ENCODE data around the gene MATN1. TPM values are rescaled to one million over a fixed set of nuclear protein-coding genes. Genes with fewer than 3 reads are reported as not detected.

Gene MATN1
- total RNA-seq, 1 experiment from 2014 or later, result 0.47 TPM

- DNase-seq (ENCODE audit: unreplicated experiment), result peak; percentile 20
- H3K4me3 Mint-ChIP-seq (ENCODE audit: unreplicated experiment), result no peak overlapping the region
- no peak for TF ChIP-seq CTCF (IDR thresholded peaks at IDR 0.05; ENCODE audit: unreplicated experiment)
- no peaks in the 10 kb centered on the region for H3K27me3 Mint-ChIP-seq (ENCODE audit: insufficient read depth, unreplicated experiment)
- intact Hi-C loops (cut with micrococcal nuclease), result no loop called here
- POLR2A ChIA-PET, result interaction anchor here (0.6 to 1.8 kb wide), 5 partner anchors 8 to 1600 kb away, joined by 3 to 7 read pairs (median 3); no protein-coding TSS in a partner anchor
- no peaks in the 10 kb centered on the region for H3K9me3 Mint-ChIP-seq (ENCODE audit: unreplicated experiment)
- no TSS peak for BruUV-seq (replicated peaks)
- H3K36me3 Mint-ChIP-seq (ENCODE audit: insufficient read depth, unreplicated experiment), result no peaks in the 10 kb centered on the region
- peak overlapping the region; percentile 97 for H3K27ac Mint-ChIP-seq (ENCODE audit: low read depth, unreplicated experiment)
- CTCF ChIA-PET, result interaction anchor here (0.7 to 1.6 kb wide), 6 partner anchors 9 to 37 kb away, joined by 3 to 11 read pairs (median 3); partner anchors contain the start of gene LAPTM5
- H3K4me1 Mint-ChIP-seq (ENCODE audit: insufficient read depth, unreplicated experiment), result peaks cover 32% of the 10 kb centered on the region
Observed at GRCh38 chr1:30748699-30749401, 25.5 kb upstream of the MATN1 start.

- BruUV-seq (replicated peaks), result no TSS peak
- Mint-ChIP-seq H3K27me3 (ENCODE audit: insufficient read depth, unreplicated experiment) (no peaks in the 10 kb centered on the region), H3K9me3 (ENCODE audit: unreplicated experiment) (no peaks in the 10 kb centered on the region), H3K36me3 (ENCODE audit: insufficient read depth, unreplicated experiment) (no peaks in the 10 kb centered on the region), H3K27ac (ENCODE audit: low read depth, unreplicated experiment) (peak overlapping the region; percentile 97), H3K4me1 (ENCODE audit: insufficient read depth, unreplicated experiment) (peaks cover 38% of the 10 kb centered on the region), H3K4me3 (ENCODE audit: unreplicated experiment) (no peak overlapping the region)
- ChIA-PET POLR2A (interaction anchor here (0.6 to 1.8 kb wide), 5 partner anchors 9 to 1600 kb away, joined by 3 to 7 read pairs (median 3); no protein-coding TSS in a partner anchor), CTCF (interaction anchor here (0.7 to 1.6 kb wide), 4 partner anchors 9 to 38 kb away, joined by 3 to 11 read pairs (median 3); partner anchors contain the start of gene LAPTM5)
- peak; percentile 92 for DNase-seq (ENCODE audit: unreplicated experiment)
- no peak for TF ChIP-seq CTCF (IDR thresholded peaks at IDR 0.05; ENCODE audit: unreplicated experiment)
- intact Hi-C loops (cut with micrococcal nuclease), result no loop called here
Observed at GRCh38 chr1:30748098-30748698, 24.8 kb upstream of the MATN1 start.

- no peaks in the 10 kb centered on the region for H3K9me3 Mint-ChIP-seq (ENCODE audit: unreplicated experiment)
- H3K27ac Mint-ChIP-seq (ENCODE audit: low read depth, unreplicated experiment), result peak overlapping the region; percentile 97
- ChIA-PET POLR2A (interaction anchor here (0.7 to 1.4 kb wide), 3 partner anchors 10 to 172 kb away, joined by 3 read pairs; no protein-coding TSS in a partner anchor), CTCF (interaction anchor here (0.7 to 2.9 kb wide), 5 partner anchors 10 to 114 kb away, joined by 3 to 13 read pairs (median 8); partner anchors contain the start of gene LAPTM5)
- TSS peak; percentile 64 for BruUV-seq (replicated peaks)
- intact Hi-C loops (cut with micrococcal nuclease), result no loop called here
- no peak for TF ChIP-seq CTCF (IDR thresholded peaks at IDR 0.05; ENCODE audit: unreplicated experiment)
- H3K4me1 Mint-ChIP-seq (ENCODE audit: insufficient read depth, unreplicated experiment), result peaks cover 38% of the 10 kb centered on the region
- H3K4me3 Mint-ChIP-seq (ENCODE audit: unreplicated experiment), result no peak overlapping the region
- DNase-seq (ENCODE audit: unreplicated experiment), result no peak
- no peaks in the 10 kb centered on the region for H3K36me3 Mint-ChIP-seq (ENCODE audit: insufficient read depth, unreplicated experiment)
- H3K27me3 Mint-ChIP-seq (ENCODE audit: insufficient read depth, unreplicated experiment), result no peaks in the 10 kb centered on the region
Observed at GRCh38 chr1:30747033-30748008, 23.9 kb upstream of the MATN1 start.
